Ishikawa (cell line): Measurements from ENCODE around the gene IGF1R.

Source experiments
- CEBPB ChIP-seq: IDR thresholded peaks from 2 replicates; pipeline ENCODE4 v1.6.1; 2012
- CREB1 ChIP-seq: IDR thresholded peaks from 2 replicates; pipeline ENCODE4 v1.6.1; 2012; ENCODE audit warnings: low read depth
- EGR1 ChIP-seq: IDR thresholded peaks from 2 replicates; pipeline ENCODE4 v1.6.1; 2012
- EP300 ChIP-seq: IDR thresholded peaks from 2 replicates; pipeline ENCODE4 v1.6.1; 2012; ENCODE audit warnings: borderline replicate concordance
- FOXM1 ChIP-seq: IDR thresholded peaks from 2 replicates; pipeline ENCODE4 v1.6.1; 2012; ENCODE audit warnings: low read depth, borderline replicate concordance
- MAX ChIP-seq: IDR thresholded peaks from 2 replicates; pipeline ENCODE4 v1.6.1; 2012
- NFIC ChIP-seq: IDR thresholded peaks from 2 replicates; pipeline ENCODE4 v1.6.1; 2012
- RAD21 ChIP-seq: IDR thresholded peaks from 2 replicates; pipeline ENCODE4 v1.6.1; 2012; ENCODE audit warnings: low read depth
- REST ChIP-seq: IDR thresholded peaks from 2 replicates; pipeline ENCODE4 v1.6.1; 2012; ENCODE audit warnings: low read depth, mild to moderate bottlenecking
- TAF1 ChIP-seq: IDR thresholded peaks from 2 replicates; pipeline ENCODE4 v1.6.1; 2012; ENCODE audit warnings: low read depth, mild to moderate bottlenecking
- TCF12 ChIP-seq: IDR thresholded peaks from 2 replicates; pipeline ENCODE4 v1.6.1; 2012; ENCODE audit warnings: low read depth
- TEAD4 ChIP-seq: IDR thresholded peaks from 2 replicates; pipeline ENCODE4 v1.6.1; 2012
- USF1 ChIP-seq: IDR thresholded peaks from 2 replicates; pipeline ENCODE4 v1.6.1; 2012
- YY1 ChIP-seq: IDR thresholded peaks from 2 replicates; pipeline ENCODE4 v1.6.1; 2012; ENCODE audit warnings: low read depth
- ZBTB7A ChIP-seq: IDR thresholded peaks from 2 replicates; pipeline ENCODE4 v1.6.1; 2012; ENCODE audit warnings: low read depth

The IGF1R gene

GRCh38 chr15:98842192-98842972 is 194.0 kb downstream of the IGF1R start:
- TF ChIP-seq CEBPB: no peak
- TF ChIP-seq RAD21: no peak
- no peak for TF ChIP-seq MAX
- no peak for TF ChIP-seq CREB1
- no peak for TF ChIP-seq TEAD4
- TF ChIP-seq EP300: no peak
- TF ChIP-seq ZBTB7A: no peak
- TF ChIP-seq NFIC: no peak
- no peak for TF ChIP-seq REST
- no peak for TF ChIP-seq TAF1
- no peak for TF ChIP-seq EGR1
- TF ChIP-seq TCF12: no peak
- TF ChIP-seq YY1: no peak
- TF ChIP-seq USF1: no peak
- TF ChIP-seq FOXM1: no peak

- TF ChIP-seq NFIC (no peak), TCF12 (no peak), EP300 (no peak), USF1 (no peak), TAF1 (no peak), RAD21 (no peak), ZBTB7A (no peak), MAX (no peak), YY1 (no peak), FOXM1 (no peak), CREB1 (no peak), TEAD4 (no peak), CEBPB (no peak), EGR1 (no peak)
Observed at GRCh38 chr15:98842973-98843285, 194.6 kb downstream of the IGF1R start.

- TF ChIP-seq ZBTB7A (no peak), RAD21 (no peak), FOXM1 (no peak), USF1 (no peak), EP300 (no peak), YY1 (no peak), MAX (no peak), EGR1 (no peak), TAF1 (no peak), TCF12 (no peak), CEBPB (no peak), NFIC (no peak), CREB1 (no peak), REST (no peak), TEAD4 (no peak)
Observed at GRCh38 chr15:98843844-98844243, 195.5 kb downstream of the IGF1R start.

GRCh38 chr15:98844261-98844660 is 195.9 kb downstream of the IGF1R start:
- TF ChIP-seq USF1 (no peak), MAX (no peak), CEBPB (no peak), TCF12 (no peak), CREB1 (no peak), TAF1 (no peak), EP300 (no peak)
